NCI-H446 treated with DMSO at 0.1 percent for 48 hours (cell line): Measurements from ENCODE around the gene MFAP4.
A peak's percentile ranks its signal among the peaks of the same experiment; 100 is the strongest.

Experiments
- DNase-seq: peaks from one replicate; lab custom pipeline; 2025; lab: John Stamatoyannopoulos, UW

MFAP4 gene

DNA sequence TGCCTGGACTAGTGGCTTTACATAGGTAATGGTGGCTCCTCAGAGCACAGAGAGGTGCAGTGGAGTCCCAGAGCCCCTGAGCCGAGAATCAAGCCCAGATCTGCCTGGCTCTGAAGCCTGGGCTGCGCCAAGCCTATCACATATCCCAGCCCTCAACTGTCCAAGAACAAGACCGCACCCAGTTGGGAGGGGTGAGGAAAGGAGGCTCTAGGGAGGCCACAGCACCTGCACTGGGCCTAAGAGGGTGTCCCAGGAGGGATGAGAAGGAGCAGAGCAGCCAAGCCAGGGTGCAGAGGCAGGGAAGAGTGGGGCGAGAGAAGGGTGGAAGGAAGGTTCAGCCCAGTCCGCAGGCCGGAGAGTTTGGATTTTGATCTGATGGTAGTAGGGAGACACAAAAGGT, 23.1 kb upstream of the MFAP4 start:
- DNase-seq = no peak

DNA sequence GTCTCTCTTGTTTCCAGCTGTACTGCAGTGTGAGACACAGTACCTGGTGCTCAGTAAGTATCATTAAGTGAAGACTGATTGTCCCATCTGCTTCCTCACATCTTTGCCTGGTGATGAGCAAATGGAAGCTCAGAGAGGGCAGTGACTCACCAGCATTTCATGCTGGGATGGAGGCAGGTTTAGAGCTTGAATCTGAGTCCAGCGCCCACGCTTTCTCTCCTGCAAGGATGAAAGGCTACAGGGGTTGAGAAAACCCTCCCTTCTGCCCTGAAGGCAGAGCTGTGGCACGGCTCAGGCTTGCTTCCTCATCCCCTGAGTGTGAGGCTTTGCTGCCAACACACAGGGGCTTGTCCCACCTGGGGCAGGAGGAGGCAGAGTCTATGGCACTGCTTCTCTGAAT, 22.5 kb upstream of the MFAP4 start:
- no peak for DNase-seq

DNA sequence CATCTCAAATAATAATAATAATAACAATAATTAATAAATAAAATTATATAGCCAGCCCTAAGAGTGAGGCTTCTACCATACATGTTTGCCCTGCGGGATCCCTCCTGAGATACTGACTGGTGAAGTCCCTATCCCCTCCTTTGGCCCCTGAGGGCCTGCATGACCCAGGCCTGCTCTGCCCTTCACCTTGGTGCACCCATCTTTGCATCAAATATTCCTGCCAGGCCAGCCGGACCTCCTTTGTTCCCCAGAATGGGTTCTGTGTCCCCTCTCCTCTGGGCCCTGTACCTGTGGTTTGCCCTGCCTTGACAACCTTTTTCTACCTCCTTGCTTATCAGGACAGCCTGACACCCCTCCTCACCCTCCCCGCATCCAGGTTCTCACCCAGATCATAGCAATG, 22.1 kb upstream of the MFAP4 start:
- DNase-seq = no peak

DNA sequence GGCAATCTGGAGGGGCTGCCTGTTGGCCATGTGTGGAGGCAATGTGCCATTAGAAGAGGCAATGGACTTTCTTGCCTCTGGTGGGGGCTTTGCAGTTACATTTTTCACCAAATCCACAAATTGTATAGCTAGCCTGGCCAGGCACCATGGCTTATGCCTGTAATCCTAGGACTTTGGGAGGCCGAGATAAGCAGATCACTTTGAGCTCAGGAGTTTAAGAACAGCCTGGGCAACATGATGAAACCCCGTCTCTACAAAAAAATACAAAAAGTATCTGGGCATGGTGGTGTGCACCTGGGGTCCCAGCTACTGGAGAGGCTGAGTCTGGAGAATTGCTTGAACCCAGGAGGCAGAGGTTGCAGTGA, 21.3 kb upstream of the MFAP4 start:
- DNase-seq = no peak

DNA sequence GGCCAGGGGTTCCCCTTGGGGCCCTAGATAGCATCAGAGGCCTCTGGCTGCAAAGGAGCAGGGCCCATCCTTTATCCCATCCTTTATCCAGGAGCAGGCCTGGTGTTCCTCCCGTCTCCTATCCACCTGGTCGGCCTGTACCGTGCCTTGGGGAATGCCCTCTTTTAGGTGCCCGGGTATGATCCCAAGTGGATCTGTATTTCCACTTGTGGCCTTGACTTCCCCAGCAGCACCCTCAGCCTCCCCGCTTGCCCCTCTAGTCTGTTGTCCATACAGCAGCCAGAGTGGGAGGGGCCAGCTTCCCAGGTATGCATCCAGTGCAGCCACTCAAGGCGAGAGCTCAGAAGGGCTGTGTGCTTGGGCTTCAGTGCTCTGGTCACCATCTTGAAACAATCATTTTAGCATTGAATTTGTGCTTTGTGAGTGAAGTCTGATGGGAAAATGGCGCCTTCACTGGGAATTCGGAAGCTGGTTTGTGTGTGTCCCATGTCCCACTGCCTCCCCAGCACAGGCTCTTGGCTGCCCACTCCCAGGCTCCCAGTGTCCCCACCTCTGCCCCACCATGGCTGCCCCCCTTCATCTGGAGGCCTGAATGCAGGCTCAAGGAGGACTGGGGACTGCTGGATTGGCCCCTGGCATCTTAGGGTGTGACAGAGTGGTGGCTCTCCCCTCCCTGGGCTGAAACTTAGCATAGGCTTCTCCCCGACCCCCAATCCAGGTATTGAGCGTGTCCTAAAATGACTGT, 20.8 kb upstream of the MFAP4 start:
- no peak for DNase-seq

DNA sequence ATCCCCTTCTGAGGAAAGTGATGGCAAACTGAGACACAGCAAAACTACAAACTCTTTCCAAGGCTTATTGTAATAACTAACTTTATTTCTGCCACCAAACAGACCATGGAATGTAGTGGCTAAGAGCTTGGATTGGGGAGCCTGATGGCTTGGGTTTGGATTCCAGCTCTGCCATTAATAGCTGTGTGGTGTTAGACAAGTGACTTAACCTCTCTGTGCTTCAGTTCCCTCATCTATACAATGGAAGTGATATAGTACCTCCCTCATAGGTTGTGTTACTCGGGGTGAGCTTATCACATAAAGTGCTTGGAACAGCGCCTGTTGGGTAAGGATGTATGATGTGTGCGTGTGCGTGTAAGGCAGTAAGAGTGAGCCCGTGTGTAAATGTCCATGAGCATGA, 18.1 kb upstream of the MFAP4 start:
- no peak for DNase-seq

DNA sequence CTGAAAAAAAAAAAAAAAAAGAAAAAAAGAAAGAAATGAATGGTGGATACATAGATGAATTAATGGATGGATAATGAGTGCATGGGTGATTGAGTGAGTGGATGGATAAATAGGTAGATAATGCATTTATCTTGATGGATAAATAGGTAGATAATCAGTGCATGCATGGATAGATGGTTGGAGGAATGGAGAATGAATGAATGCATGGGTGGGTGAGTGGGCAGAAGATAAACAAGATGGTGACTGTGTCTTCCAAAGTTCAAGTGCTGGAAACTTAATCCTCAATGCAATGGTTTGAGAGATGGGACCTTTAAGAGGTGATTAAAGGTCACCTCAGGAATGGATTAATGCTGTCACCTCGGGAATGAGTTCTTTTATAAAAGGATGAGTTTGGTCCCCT, 17.3 kb upstream of the MFAP4 start:
- no peak for DNase-seq

DNA sequence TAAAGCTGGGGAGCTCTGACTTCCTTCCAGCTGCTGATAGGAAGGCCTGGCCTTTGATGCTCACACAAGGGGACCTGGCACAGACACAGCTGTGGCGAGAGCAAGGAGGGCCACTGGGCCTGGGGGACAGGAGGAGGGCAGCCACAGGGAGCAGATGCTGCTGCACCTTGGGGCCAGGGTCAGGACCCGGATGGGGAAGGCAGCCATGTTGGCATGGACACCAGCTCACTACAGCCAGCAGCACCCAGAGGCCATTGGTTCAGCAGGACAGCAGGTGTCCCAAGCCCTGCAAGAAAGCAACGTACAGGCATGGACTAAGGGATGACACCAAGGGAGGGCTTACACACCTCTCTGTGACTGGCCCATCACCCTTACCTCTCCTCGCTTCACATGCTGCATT, 16.0 kb upstream of the MFAP4 start:
- DNase-seq = no peak

DNA sequence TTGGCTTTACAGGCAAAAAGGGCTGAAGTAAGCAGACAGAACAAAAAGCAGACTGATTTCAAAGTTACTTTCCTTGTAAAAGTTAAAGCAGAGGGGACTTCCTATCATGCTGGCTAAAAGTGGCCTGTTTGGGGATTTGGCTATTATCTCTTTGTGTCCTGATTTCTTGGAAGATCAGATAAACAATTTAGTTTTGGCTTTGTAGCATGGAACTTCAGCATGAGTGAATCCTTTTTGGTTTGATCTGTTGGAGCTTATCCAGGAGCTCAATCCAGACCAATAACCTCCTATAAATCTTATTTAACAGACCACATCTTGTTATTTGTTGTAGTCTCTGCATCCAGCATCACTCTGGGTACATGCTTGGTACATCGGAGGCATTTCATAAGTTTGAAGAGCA, 15.2 kb upstream of the MFAP4 start:
- DNase-seq = peak; percentile 22

DNA sequence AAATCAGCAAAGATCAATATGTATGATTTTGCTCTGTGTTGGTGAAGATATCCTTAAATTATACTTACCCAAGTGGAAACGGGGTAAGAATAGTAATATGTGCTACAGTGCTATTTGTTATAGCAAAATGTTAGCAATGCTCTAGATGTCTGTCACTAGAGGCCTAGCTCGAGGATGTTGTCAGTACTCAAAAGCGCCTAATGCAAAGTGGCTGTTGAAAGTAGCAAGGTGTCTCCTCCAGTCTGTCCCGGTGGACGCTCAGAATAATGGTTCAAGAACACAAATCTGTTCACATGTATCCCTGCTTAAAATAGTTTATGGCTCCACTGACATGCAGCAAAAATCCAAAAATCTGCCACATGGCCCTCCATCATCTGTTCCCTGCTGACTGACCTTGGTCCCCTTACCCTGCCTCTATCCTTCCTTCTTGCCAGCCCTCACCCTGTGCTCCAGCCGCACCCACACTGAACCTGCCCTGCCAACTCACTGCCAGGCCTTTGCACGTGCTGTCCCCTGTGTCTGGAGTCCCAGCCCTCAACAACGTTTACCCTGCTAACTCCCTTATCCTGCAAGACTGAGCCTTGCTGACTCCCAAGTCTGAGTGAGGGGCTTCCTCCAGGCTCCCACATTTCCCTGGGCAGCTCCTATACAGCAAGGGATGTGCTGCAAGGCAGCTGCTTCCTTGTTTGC, 14.5 kb upstream of the MFAP4 start:
- DNase-seq = no peak

DNA sequence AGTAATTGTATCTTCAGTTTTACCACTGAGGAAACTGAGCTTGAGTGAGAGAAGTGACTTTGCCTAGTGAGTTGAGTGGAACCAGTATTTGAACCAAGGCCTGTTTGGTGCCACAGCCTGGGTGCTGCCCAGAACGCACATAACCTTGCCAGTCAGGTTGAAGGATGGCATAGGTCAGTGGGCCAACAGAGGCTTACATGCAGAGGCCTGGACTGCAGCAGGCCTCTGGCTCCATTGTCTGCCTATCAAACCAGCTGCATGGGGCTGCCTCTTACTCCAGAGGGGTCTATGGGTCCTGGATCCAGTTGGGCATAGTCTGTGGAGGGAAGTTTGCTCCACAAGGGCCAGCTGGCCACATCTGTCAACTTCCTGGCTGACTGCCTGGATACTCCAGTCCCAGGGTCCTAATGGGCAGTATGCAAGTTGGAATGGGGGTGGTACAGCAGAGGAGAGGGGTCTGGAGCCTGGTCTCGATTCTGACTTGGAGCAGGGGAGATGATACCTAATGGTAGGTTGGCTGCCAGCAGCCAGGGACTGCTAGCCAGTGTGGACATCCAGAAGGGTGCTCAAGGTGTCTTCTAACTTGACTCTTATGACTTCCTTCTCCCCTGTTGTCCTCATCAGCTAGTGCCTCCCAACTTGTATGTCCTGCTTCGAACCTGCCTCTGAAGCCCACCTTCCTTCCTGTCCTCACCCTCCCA, 12.9 kb upstream of the MFAP4 start:
- no peak for DNase-seq

DNA sequence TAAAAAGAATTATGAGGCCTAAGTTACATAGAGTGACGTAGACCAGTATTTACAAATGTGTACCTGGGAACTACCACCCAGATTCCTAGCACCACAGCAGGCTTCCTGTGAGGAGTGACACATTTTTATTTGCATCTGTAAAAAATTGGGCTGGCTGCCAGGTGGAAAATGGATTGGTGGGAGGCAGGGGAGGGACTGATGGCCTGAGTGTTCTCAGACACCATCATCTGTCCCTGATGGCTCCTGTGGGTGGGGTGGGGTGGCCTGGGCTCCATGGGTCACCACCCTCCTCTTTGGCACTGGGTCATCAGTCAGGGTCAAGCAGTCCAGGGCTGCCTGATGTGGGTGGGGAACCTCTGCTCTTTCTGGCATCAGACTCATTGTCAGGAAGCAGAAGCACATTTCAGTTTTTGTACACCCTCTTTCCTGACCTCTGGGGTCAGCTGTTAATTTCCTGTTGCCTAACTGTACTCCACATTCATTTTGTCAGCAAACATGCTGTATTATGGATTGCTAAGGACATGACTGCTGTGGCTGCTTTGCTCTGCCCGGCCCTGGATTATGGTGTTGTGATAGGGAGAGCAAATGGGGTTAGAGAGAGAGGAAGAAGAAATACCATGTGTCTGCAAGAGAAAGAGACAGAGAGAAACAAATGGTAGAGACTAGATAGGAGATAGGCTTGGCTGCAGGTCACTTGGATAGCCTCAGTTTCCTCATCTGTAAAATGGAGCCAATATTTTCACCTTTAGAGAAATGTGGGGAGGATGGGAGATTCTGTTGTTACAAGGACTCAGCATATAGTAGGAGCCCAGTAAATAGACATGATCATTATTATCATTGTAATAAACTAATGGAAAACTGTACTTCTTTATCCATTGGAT, 11.6 kb upstream of the MFAP4 start:
- DNase-seq = no peak

DNA sequence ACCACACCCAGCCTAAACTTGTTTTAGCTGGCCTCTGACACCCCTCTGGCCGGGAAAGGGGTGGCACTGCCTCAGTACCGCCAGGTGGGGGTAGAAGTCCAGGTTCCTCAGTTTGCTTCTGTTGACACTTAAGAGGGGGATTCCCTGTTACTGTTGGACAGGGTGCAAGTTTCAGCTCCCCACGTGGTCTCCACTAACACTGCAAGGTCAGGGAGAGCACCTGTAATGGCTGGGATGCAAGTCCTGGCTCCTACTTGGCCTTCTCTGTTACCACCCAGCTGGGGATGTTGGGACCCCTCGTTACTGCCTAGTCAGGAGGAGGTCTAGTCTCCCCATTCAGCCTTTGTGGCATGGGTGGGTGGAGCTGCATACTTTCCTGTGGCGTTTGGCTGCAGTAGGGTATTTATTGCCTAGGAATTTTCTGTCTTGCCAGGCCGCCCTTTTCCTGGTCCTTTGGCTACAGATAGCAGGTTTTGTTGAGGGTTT, 10.6 kb upstream of the MFAP4 start:
- no peak for DNase-seq

DNA sequence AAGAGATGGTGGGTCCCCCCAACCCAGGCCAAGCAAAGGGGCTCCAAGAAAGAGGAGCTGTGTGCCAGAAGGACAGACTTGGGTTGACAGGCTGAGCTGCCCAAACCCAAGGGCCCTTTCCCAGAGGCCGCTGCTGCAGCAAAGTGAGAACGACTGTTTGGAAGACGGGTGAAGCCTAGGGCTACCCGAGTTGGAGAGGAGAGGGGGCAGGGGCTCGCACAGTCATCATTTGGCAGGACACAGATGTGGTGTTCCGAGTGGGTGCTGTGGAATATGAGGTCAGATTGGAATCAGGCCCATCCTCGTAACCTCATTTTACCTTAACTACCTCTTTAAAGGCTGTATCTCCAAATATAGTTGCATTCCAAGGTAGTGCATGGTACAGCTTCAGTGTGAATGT, 5.3 kb upstream of the MFAP4 start:
- no peak for DNase-seq

DNA sequence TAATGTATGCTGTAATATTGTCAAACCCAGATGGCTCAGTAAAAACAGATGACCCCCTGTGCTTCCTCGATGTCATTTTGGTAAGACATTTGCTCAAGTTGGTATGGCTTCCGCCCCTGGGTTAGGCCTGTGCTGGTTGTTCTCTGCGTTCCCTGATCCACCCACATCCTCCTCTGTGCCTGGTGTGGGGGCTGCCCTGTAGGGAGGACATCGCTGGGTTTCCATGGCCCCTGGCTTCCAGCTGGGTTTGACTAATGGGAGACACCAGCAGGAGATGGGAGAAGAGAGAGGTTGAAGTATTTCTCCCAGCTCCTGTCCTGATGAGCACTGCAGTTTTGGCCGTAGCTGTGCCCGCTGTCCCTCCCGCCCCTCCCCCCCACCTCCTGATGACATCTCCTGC, 4.4 kb upstream of the MFAP4 start:
- DNase-seq = no peak

DNA sequence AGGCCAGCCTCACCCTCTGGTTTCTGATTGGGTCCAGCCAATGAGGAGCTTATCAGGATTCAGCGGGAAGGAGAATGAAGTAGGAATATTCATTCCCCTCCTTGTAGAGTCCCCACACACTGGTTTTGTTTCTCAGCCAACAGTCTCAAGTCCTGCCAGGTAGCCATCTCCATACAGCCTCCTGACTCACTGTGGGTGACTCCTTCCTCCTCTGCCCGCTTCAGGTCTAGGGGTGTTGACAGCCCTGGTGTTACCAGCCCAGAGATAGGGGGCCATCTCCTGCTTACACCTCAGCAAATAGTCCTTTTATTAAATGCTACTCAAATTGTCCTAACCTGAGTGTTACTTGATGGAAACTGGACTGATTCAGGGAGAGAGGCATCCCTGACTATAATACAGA, 4.0 kb upstream of the MFAP4 start:
- DNase-seq = no peak

DNA sequence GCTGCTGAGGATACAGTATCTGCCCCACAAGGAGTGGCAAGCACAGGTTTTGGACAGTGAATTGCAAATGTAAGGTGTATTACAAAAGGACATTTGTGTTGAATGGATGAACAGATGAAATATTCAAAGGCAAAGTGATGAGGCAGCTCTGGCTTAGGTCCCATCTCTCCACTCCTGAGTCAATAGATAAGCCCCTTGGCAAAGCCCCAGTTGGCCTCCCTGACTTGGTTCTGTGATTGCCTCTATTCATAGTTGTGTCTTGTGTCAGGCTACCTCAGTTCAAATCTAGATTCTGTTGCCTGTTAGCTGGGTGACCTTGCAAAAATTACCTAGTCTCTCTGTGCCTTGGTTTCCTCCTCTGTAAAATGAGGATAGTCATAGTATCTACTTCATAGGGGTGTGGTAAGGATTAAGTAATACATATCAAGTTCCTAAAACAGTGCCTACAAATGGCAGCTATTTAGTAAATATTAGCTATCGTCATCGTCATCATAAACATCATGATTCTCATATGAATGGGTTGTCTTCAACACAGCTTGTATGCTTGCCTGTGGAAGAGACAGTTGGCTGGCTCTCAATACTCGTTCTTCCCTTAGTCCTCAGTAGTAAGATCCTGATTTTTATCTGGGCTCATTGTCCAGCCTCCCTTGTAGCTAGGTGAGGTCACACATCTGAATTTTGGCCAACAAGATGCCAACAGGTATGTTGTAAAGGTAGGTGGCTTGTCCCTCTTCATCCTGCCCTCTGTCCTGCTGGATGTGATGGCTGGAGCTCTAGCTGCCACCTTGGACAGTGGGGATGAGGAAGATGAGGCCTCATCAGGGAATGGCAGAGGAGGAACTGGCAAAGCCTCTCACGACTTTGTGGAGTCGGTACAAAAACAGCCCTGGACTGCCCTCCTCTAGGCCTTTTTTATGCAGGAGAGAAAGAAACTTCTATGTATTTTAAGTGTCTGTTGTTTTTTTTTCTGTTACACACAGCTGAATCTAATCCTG, 2.1 kb upstream of the MFAP4 start:
- no peak for DNase-seq

DNA sequence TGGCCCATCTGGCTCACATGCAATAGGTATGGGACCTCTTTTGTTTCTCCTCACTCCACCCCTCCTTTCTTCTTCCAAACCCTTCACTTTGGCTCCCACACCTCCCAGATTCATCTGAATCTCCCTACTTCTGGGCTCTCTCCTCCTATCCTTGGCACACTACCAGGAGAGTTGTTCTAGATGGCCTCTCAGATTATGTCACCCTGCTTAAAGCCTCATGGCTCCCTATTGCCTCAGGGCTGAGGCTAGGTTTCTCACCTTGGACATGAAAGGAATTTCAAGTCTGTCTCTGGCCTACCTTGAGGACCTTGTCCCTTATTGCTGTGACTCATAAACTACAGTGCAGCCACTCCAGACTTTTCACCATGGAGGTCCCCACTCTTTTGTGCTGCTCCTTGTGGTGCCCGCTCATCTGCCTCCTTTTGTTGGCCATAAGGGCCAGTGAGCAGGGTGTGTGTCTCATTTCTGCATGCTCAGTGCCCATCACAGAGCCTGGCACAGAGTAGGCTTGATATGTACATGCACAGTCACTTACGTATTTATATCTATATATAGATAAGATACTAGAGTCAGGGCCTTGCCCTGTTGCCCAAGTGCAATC, 1.0 kb upstream of the MFAP4 start:
- peak; percentile 96 for DNase-seq

DNA sequence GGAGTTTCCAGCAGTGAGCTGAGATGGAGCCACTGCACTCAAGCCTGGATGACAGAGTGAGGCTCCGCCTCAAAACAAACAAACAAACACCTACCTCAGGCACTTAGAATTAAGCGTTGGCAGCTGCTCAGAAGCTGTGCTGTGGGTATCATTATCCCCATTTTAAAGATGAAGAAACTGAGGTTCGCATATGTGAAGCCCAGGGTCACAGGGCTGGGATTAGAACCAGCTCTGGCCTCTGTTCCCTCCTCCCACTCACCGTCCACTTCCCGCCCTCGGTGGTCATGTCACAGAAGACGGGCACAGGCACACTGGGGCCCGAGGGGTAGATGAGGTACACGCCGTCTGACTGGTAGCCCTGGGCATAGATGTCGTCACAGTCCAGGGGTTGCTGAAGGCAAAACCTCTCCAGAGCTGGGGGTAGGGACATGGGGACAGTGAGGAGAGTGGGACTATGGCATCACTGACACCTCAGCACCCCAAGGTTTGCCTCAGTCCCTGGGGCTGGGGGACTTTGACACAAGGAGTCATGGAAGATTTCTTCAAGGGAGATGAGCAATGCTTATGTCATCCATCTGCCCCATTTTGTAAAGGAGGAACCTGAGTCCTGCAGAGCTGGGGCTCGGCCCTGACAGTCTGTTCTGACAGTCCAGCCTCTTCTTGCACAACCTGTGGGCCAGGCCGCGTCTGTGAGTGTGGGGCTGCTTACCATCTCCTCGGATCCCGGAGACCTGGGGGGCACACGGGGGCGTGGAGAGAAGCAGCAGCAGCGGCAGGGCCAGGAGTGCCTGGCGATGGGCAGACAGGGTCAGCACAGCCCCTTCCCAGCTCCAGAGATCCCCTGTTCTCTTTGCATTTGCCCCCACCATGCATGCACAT, 700 bp downstream of the MFAP4 start:
- DNase-seq = no peak
